DMS53 treated with DMSO at 0.1 percent for 48 hours (cell line): ENCODE data around the gene TWIST2.

Experiments used
- DNase-seq: peaks from one replicate; lab custom pipeline; 2025; ENCODE audit not compliant: unreplicated experiment; lab: John Stamatoyannopoulos, UW

The TWIST2 gene

DNA sequence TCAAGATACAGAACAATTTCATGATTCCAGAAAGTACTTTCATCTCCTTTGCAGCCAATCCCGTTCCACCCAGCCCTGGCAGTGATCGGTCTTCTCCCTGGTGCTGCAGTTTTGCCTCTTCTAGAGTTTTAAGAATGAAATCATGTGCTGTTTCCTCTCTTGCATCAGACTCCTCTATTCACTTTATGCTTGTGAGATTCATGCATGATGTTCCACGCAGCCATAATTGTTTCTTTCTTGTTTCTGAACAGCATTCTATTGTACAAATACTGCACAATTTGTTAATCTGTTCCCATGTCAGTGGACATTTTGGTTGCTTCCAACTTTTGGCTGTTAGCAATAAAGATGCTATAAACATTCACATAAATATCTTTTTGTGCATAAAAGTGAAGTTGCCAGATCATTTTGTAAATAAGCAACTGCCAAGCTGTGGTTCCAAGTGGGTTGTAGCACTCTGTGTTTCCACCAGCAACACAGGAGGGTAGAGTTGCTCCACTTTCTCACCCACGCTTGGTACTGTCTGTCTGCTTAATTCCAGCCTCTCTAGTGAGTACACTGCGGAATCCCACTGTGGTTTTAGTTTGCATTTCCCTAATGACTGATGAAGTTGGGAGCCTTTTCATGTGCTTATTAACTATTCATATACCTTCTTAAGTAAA lies 104.5 kb downstream of the TWIST2 start:
- no peak for DNase-seq

DNA sequence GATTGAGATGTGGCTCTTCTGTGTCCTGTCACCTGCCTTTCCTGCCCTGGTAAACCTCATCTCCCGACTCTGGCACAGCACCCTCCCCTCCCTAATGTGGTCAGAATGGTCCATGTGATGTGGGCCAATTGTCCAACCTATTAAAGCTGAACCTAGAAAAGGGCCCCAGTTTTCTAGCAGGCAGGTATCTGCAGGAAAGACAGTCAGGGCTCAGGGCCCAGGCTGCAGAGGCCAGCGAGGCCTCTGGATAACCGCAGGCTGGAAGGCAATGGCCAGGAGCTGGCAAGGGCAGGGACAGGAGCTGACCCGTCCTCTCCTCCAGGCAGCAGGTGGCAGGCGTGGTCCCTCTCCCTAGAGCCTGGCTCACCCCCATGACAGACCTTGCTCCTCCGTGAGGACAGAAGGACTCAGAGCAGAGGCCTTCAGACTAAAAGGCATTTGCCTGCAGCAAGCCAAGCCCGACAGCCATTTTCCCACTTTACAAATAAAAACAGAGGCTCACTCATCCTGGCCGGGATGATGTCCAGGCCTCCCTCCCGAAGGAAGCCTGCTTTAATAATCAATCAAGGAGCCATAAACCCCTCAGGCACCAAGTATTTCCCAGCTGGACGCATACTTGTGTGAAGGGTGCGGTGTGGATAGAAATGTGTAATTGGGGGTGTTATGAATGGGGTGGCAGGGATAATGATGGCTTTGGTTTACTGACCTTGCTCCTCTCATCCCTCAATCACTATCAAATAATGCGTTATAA lies 107.1 kb downstream of the TWIST2 start:
- DNase-seq = no peak

- DNase-seq = no peak
Measured at GRCh38 chr2:238955648-238956531, 108.0 kb downstream of the TWIST2 start.

- no peak for DNase-seq
Measured at GRCh38 chr2:238956676-238957075, 108.8 kb downstream of the TWIST2 start.
